GM12891 (cell line): ENCODE measurements around the gene KDM7A.

Experiments used
- POLR2A ChIP-seq: IDR thresholded peaks from 2 replicates; pipeline ENCODE4 v1.6.1; 2011; ENCODE audit warnings: low read depth, low read length, control low read depth
- POLR2AphosphoS5 ChIP-seq: IDR thresholded peaks from 2 replicates; pipeline ENCODE4 v1.6.1; 2011; ENCODE audit warnings: low read depth, low read length, control low read depth
- POU2F2 ChIP-seq: IDR thresholded peaks from 2 replicates; pipeline ENCODE4 v1.6.1; 2011; ENCODE audit warnings: low read depth, mild to moderate bottlenecking, control low read depth, low read length, moderate library complexity
- SPI1 ChIP-seq: IDR thresholded peaks from 2 replicates; pipeline ENCODE4 v1.6.1; 2011; ENCODE audit warnings: low read depth, low read length, control low read depth
- TAF1 ChIP-seq: IDR thresholded peaks from 2 replicates; pipeline ENCODE4 v1.6.1; 2011; ENCODE audit warnings: low read depth, low read length, control low read depth

- TF ChIP-seq TAF1 (no peak), POLR2AphosphoS5 (no peak), POLR2A (no peak), SPI1 (no peak), POU2F2 (no peak)
These were observed 21.4 kb downstream of the KDM7A start for GRCh38 chr7:140155428-140155827.
